ENCODE data around the gene ANAPC10. TPM values are rescaled to one million over a fixed set of nuclear protein-coding genes. Genes with fewer than 3 reads are reported as not detected.

The ANAPC10 gene
- total RNA-seq, 1 experiment from 2014 or later: 28.3 TPM

GRCh38 chr4:145075742-145076468 is 22.1 kb downstream of the ANAPC10 start:
- no peak for DNase-seq (ENCODE audit: extremely low read depth, low read depth)

GRCh38 chr4:145071560-145071959 is 26.4 kb downstream of the ANAPC10 start:
- DNase-seq (ENCODE audit: extremely low read depth, low read depth): no peak

- DNase-seq (ENCODE audit: extremely low read depth, low read depth): no peak
These were observed 28.6 kb downstream of the ANAPC10 start for GRCh38 chr4:145069361-145069760.

DNA sequence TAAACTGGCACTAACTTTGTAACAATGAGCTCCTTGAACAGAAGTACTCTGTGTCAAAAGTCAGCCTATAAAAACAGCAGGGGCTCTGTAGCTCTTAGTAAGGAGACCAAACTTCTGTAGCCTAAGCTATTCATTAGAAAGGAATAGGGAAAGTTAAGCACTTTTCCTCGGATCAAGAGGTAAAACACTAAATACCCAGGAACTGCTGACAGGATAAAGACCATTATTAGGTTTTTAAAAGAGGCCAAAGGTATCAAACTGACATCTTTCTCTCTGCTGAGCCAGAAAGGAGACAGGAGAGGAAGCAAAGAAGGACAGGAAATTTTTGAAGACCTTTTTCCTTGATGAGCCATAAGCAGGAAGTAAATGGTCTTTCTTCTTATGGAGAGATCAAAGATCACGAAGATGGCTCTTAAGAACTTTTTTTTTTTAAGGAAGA is 31.9 kb downstream of the ANAPC10 start:
- no peak for DNase-seq (ENCODE audit: extremely low read depth, low read depth)

DNA sequence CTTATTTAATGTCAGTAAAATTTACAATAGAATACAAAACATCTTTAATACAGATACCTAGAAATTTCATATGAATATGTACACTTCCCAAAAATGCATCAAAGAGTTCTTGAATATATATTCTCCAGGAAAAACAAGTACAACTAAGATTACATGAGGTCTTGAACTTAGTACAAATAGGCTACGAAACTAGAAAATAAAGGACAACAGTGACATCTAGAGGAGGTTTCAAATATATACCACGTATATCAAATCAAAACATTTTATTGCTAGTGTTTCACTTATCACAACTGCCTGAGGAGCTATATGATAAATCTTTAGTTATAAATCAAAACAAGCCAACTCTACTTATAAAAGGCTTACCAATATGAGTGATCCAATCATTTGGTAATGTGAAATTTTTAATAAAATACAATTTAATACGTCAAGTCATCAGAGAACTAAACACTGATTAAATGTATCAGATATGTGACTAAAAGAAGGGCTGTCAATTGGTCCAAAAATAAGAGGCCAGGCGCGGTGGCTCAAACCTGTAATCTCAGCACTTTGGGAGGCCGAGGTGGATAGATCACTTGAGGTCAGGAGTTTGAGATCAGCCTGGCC is 36.6 kb downstream of the ANAPC10 start:
- DNase-seq (ENCODE audit: extremely low read depth, low read depth): peak; percentile 40

DNA sequence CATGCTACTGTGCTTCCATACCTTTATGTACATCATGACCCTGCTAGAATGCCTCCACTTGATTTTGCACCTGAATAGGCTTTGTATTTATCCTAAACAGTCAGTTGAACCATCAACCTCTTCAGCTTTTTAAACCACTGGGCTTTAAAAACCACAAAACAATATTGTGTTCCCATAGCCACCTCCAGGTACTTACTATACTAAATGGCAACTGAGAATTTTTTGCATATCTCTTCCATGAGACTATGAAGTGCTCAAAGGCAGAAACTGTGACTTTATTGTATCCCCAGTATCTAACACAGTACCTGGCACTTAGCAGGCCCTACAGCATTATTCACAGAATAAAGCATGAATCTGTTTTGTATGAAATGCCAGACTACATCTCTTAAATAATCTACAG is 39.7 kb downstream of the ANAPC10 start:
- DNase-seq (ENCODE audit: extremely low read depth, low read depth): no peak

GRCh38 chr4:145056325-145057130 is 41.5 kb downstream of the ANAPC10 start:
- no peak for DNase-seq (ENCODE audit: extremely low read depth, low read depth)

DNA sequence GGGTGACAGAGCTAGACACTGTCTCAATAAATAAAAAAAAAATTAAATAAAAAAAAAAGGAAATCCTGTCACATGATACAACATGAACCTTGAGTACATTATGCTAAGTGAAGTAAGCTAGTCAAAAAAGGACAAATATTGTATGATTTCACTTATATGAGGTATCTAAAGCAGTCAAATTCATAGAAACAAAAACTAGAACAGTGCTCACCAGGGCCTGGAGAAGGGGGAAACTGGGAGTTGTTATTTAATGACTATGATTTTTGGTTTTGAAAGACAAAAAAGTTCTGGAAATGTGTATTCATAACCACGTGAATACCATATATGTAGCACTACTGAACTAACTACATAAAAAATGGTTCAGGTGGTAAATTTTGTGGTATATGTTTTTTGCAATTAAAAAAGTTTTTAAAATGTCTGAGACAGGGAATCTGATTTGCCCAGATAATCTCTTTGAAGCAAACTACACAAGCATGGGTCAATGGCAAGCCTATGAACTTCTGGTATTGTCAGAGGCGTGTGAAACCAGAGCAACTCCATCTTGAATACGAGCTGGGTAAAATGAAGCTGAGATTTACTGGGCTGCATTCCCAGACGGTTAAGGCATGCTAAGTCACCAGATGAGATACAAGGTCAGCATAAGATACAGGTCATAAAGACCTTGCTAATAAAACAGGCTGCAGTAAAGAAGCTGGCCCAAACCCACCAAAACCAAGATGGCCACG is 42.3 kb downstream of the ANAPC10 start:
- no peak for DNase-seq (ENCODE audit: extremely low read depth, low read depth)

DNA sequence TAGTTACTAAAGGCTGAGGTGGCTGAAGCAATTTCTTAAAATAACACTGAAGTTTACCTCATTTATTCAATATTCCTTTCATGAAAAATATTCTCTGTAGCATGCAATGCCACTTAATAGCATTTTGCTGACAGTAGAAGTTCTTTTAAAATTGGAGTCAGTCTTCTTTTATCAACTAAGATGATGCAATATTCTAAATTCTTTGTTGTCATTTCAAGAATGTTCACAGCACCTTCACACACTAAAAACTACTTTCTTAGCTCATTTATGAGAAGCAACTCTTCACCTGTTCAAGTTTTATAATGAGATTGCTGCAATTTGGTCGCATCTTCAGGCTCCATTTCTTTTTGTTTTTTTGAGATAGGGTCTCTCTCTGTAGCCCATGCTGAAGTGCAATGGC is 48.8 kb downstream of the ANAPC10 start:
- no peak for DNase-seq (ENCODE audit: extremely low read depth, low read depth)

DNA sequence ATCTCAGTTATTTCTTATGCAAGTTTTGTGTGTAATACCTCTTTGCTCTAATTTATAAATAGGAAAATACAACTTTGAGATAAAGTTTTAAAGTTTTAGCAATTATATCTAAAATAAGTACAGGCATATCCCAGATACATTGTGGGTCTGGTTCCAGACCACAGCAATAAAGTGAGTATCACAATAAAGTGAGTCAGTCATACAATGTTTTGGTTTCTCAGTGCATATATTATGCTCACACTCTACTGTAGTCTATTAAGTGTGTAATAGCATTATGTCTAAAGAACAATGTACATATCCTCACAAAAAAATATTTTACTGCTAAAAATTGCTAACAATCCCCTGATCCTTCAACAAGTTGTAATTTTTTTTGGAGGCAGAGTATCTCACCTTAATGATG is 49.2 kb downstream of the ANAPC10 start:
- DNase-seq (ENCODE audit: extremely low read depth, low read depth): no peak

- DNase-seq (ENCODE audit: extremely low read depth, low read depth): no peak
These were observed 50.8 kb downstream of the ANAPC10 start for GRCh38 chr4:145047151-145047550.

GRCh38 chr4:145045180-145045579 is 52.8 kb downstream of the ANAPC10 start:
- no peak for DNase-seq (ENCODE audit: extremely low read depth, low read depth)

DNA sequence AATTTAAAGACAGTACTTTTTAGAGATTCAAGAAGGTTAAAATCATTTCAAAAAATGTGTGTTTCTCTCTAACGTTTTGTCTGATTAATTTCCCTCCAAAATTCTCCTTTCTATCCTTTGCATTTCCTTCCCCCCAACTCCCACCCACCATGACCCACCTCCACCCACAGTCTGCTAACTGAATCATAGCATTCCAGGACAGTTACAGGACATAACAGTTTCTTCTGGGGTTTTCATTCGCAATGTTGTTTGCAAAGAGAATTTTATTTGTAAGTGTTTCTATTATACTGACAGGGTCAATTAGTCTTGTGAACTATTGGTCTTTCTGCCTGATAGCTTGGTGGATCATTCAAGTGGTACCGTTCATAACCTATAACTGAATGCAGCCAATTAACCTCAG is 53.7 kb downstream of the ANAPC10 start:
- no peak for DNase-seq (ENCODE audit: extremely low read depth, low read depth)

GRCh38 chr4:145043306-145043705 is 54.7 kb downstream of the ANAPC10 start:
- DNase-seq (ENCODE audit: extremely low read depth, low read depth): no peak

DNA sequence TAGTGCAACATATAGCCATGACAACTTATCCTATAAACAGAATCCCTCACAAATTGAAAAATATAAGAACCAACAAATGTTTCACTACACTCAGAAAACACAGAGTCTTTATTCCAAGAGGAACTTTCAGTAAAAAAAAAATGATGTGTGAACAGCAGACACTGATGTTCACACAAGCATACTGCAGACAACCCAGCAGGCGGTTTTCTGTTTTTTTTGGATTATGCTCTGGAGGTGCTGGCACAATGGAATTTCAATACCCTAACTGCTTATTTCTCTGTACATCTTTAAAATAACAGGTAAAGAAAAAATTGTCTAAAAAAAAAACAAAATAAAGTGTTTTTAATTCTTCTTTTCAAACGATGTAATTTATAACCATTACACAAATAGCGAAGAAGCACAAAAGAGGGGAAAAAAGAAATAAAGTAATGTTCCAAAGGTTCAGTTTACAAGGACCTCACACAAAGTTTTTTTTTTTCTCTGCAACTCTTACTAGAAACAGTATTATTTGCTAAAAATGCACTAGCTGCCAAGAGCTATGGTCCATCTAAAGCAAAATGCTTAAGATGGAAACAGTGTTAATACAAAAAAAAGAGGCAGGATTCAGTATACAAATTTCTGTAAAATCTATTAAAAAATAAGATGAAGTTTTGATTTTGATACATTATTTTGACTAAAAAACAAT is 55.3 kb downstream of the ANAPC10 start:
- no peak for DNase-seq (ENCODE audit: extremely low read depth, low read depth)

- DNase-seq (ENCODE audit: extremely low read depth, low read depth): no peak
These were observed 56.6 kb downstream of the ANAPC10 start for GRCh38 chr4:145041378-145041777.

DNA sequence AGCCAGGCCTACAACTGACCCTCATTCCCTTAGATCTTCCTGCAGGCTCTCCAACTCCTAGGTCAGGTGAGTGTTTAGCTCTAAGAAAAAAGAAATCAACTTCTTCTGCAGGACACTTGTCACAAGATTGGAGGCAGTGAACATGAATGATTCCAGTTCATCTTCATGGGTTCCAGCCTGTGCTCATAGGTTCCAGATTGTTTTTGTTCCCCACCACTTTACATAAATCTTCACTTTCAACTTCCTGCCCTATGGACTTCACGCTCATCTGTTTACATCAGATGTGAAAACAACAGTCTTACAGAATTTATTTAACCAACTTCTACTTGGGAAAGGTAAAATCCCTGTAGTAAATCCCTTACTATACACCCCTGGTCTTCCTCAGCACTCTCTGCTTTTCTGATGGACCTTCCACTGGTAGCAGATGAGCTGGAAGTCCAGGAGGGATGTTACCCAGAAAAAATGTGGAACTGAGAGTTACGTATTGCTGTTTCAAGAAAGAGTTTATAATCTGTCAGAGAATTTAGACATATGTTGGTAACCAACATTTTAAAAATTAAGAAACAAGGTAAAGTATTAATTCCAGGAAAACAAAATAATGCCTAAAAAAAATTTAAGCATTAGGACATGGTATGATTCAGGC is 62.4 kb downstream of the ANAPC10 start:
- no peak for DNase-seq (ENCODE audit: extremely low read depth, low read depth)

DNA sequence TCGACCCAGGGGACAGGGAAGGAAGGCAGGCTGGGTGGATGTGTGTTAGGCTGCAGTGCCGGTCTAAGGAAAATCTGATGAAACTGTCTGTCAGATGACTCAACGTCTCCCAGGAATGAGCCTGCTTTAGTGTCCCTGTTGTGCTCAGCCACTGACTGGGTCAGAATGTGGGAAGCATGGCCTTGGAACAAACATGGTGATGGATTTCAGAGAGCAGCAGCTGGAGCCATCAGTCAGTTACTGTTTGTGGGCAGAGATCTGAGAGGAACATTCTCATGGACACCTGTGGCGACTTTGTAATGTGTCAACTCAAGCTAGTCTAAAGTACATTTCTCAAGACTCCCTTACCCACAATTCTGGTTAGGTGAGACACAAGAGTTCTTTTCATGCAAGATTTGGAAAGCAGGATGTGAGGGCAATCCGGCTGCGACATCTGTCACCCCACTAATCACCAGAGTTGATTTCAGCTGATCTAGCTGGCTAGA is 63.2 kb downstream of the ANAPC10 start:
- DNase-seq (ENCODE audit: extremely low read depth, low read depth): peak; percentile 27

- no peak for DNase-seq (ENCODE audit: extremely low read depth, low read depth)
These were observed 78.7 kb downstream of the ANAPC10 start for GRCh38 chr4:145019346-145019745.

GRCh38 chr4:145014365-145014764 is 83.6 kb downstream of the ANAPC10 start:
- DNase-seq (ENCODE audit: extremely low read depth, low read depth): no peak
